IPS DF 19.7 (cell line): ENCODE measurements around the gene CDKN2A.

Experiments
- DNase-seq: peaks from one replicate; pipeline ENCODE4 v3.0.0-alpha.2; 2013; ENCODE audit warnings: low read depth, low spot score

Gene CDKN2A

DNA sequence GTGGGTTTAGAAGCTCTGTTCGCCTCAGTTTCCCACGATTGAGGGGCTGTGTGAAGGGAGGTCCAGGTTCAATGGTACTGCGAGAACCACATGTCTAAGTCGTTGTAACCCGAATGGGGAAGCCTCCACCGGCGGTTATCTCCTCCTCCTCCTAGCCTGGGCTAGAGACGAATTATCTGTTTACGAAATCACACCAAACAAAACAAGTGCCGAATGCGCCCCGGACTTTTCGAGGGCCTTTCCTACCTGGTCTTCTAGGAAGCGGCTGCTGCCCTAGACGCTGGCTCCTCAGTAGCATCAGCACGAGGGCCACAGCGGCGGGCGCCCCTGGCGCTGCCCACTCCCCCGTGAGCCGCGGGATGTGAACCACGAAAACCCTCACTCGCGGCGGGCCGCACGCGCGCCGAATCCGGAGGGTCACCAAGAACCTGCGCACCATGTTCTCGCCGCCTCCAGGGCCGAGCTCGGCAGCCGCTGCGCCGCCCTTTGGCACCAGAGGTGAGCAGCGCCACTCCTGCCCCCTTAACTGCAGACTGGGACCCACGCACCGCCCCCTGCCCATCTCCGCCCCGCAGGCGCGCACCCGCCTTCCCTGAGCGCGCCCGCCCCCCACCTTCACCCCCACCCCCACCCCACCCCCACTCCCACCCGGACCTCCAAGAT lies at the start of gene CDKN2A:
TSS of gene CDKN2A (minus strand) at position 500 of the 663 bp plus-strand sequence.
- no peak for DNase-seq

DNA sequence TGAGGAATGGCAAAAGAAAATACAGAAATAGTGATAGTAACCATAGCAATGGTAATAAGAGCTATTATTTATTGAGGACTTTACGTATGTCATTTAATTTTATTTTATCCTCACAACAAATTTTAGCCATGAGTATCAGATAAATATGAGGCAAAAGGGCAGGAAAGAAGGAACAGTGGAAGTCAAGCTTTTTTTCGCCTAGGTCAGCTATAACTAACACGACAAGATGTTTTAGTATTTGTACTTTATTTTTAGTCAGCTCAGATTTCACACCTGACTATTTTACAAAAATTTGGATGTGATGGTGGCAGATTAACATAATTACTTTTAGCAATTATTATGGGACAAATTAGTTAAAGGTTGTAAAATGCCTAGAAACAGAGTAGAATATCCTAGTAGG lies 49.7 kb upstream of the CDKN2A start:
- DNase-seq: no peak

DNA sequence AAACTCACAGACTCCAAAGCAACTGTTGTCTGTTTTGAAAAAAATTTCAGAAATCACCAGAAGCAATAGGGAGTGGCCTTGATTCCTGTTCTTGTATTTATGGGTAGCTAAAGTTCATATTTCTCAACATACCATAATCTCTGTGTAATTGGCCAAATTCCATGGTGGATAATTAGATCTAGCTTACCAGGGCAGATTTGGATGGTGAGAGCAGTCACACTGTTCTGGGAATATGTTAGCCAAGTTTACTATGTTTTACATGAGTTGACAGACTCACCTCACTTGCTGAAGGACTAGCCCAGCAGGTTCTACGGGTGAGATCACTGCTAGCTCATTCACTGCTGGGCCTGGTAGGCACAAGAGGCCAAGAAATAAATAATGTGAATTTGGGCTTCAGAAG lies 47.6 kb upstream of the CDKN2A start:
- no peak for DNase-seq

DNA sequence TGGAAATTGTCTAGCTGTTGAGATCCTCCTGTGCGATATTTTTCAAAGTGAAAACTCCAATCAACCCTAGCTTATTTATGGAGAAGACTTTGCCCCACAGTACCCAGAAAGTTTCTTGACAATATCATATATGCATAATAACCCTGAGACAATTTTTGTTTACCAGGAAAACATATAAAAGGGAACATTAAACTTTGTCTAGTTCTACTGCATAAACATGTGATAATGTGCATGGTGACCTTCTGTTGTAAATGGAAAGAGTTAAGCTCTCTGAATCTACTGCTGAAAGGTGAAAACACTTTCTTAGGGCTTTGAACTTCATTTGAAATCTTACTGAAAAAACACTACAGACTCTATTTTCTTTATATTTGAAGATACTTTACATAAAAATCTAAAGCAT lies 47.2 kb upstream of the CDKN2A start:
- DNase-seq: no peak

DNA sequence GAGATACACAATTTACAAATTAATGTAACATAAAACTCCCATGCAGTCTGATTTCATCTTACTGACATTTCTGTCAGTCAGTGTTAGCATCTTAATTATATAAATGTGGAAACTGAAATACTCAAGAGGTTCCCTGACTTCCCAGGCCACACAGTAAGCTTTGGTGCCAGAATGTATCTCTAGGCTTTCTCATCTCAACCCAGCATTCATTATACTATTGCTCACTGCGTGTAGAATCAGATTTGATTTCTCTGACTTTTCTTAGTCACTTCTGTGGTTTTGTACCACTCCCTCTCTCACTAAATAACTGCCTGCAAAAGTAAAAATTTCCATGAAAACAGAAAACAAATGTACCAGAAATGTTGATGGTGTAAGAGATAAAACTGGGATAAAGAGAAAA lies 46.6 kb upstream of the CDKN2A start:
- DNase-seq: no peak

DNA sequence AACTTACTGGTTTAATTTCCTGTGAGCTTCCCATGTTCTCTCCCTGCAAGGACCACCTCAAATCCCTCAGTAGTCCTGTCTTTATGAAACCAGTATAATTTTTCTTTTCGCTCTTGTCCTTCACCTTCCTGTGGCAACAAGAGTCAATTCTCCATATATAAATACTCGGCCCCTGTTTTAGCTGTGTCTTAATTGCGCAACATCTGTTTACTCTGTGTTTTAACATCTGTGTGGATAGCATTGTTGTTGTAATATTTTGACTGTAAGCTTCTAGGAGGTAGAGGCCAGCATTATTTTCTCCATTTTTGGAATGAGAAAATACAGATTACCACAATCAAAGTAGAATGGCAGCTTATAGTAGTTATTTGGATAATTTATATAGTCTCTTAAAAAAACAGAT lies 45.1 kb upstream of the CDKN2A start:
- DNase-seq: no peak

DNA sequence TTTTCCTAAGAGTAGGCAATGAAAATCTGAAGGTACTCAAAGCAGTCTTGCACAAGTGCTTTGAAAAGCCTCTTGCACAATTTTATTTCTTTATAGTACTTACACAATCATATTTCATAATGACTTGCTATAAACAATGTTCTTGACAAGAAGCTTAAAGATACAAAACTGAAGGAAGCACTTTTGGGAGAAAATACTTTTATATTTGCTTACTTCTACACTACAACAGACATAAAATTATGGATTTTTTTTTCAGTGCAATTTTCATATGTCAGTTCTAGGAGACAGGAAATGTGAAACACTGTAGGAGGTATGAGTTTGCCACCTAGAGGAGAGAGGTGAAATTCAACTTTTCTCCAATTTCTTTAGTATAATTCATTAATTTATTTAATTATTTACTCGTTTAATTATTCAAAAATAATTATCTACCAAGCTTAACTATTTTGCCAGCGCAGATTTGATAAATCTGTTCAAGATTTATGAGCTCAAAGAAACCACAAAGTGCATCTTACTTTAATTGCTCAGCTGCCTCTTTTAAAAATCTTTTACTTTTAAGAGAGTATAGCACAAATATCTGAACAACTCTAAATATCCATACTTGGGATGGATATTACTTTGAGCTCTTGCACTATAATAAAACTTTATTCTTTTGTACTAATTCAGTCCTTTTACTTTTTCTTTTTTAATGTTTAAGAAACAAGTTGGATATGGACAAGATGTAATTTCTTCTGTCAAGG lies 43.9 kb upstream of the CDKN2A start:
- DNase-seq: no peak

DNA sequence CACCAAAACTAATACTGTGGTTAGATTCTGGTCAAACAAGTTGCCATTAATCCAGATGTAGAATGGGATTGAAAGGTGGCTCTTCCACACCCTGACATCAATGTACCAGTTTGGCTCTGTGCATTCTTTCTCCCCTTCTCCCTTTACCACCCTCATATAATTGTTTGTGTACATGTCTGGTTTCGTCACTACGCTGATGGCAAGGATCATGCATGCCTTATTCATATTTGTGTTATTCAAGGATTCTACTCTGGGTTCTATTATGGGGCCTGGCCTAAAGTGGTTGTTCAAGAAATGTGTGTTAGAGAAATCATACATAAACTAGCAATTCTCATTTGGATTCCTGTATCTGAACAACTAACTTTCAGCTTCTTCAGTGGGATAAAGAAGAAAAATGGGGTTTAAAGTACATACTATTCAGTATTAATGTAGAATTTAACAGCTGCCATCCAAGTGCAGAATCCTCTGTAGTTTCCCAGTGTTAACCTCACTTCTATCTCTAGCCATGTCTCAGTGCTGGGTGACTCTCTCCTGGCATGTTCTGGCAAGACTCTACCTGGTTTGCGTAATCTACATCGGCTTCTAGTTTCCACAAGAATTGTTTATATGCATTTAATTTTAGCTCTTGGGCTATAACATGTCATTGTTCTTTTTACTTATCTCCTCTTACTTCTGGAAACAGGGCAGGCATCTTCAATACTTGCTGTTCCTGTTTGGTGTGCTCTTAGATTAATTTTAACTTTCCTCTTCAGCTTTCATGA lies 42.9 kb upstream of the CDKN2A start:
- no peak for DNase-seq

DNA sequence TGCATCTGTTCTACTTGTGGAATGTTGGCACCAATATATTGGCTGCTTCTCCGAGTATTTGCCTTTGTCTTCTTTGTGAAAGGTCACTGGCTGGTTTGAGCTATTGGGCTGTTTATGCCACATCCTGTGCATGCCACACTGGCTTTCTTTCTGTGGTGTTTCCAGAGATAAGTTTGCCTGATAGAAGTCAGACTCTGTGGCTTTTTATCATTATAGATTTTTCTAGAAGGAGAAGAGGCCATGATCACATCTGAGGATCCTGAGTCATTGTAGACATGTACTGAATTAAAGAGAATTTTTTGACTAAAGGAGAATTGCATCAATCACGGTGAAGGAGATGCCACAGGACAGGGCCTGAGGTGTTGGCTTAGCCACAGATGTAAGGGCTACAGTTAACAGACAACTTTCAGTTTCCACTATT lies 41.4 kb upstream of the CDKN2A start:
- no peak for DNase-seq

DNA sequence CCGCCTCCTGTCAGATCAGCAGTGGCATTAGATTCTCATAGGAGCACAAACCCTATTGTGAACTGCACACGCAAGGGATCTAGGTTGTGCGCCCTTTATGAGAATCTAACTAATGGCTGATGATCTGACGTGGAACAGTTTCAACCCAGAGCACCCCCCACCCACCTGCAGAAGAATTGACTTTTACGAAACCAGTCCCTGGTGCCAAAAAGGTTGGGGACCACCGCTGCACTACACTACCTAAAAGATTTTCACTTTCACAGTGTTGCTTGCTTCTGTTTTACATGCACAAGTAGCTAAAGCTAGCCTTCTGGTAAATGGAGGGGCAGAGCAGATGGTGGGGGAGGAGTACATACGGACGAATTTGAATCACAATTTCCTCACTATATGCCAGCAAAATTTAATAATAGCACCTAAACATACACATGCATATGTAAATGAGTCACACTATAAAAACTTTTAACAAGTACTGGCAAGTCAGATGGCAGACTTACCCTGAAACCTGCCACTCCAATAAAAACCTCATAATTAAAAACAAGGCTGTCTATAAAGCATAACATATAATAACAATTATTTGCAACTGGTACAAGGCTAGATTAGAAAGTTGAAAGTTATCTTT lies 38.9 kb upstream of the CDKN2A start:
- no peak for DNase-seq

DNA sequence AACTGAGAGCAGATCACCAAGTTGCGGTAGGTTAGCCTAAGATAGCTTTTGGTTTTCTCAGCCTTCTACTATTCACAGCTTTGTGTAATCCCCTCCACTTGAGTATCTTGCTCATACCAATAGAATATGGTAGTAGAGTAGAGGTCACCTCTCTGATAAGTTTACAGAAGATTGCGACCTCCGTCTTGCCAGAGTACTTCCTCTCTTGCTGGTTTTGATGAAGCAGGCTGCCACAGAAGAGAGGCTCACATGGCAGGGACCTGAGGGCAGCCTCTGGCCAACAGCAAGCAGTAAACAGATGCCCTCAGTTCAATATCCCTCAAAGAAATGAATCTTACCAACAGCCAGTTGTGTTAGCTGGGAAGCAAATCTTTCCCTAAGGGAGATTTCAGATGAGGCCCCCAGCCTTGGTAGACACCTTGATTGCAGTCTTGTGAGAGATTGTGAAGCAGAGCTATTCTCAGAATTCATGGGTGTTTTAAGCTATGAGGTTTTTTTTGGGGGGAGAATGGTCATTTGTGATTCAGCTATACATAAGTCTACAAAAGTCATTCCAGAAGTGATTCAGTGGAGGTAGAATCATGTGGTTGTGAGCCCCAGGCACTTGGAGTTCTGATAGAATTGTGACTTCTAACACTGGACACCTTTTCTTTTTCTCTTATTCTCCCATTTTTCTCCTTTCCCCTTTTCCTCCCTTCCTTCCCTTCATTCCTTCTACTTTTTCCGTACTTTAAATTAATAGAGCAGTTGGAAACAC lies 37.6 kb upstream of the CDKN2A start:
- DNase-seq: no peak

DNA sequence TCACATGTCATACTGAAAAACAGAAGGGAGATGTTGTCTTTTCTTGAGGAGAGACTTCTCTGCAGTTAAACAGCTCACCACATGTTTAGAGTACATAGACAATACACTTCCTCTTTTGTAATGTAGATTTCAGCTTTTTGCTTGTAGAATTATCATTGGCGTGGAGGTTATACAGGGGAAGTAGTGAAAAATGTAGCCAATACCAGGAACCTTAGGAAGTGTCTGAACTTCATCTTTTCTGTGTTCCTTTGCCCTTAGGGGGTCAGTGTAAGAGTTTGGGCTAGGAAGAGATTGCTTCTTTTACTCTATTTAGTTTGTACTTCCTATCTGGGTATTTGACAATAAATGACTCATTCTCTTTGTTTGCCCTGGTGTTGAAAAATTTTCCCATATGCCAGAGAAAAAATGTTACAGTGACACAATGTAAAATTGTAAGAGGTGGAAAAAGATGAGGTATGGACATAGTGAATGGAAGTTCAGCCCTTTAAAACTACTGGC lies 36.0 kb upstream of the CDKN2A start:
- no peak for DNase-seq

DNA sequence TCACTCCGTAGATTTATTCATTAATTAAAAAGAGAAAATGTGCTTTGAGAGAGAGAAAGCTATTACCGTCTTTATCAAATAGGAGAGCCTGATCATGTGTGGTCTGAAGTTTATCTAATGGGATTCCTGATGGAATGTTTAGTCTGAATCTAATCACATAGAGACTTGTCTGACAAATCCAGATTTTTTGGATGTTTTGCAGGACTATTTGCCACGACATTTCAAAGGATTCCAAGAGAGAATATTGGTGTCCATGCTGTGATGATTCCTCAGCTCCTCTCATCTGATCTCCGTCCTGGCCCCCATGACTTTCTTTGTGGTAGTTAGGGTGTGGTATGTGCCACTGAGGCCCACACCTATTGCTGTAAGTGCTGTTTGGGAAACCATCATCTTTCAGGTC lies 35.0 kb upstream of the CDKN2A start:
- DNase-seq: no peak

DNA sequence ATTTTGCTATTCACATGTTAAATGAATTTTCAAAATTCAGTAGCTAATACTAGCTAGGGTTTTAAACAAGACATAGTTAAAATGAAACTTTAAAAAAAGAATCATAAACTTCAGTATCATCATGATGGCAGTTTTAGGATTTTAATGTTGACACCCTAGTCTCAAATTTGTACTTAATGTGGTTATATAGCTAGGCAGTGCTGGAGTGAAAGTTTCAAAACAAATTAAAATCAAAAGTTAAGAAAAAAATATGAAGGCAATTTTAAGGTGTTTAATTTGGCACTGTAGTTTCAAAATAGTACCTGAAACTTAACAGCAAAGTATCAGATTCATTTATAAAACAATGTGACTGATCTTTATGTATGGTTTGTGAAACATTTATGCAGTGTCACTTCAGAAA lies 34.2 kb upstream of the CDKN2A start:
- no peak for DNase-seq

DNA sequence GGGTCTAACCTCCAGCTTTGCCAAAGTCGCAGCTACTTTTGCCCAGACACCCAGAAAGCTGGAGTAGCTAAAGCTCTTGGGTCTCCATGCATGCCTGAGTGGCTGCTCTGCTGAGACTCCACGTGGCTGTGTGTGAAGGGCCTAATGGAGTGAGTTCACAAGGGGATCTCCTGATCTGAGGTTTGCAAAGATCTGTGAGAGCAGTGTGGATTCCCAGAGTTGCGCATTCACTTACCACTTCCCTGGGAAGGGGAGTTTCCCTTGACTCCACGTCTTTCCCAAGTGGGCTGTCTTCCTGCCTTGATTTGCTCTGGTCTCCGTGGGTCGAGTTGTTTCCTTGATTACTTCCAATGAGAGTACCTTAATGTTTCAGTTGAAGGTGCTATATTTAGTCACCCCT lies 32.5 kb upstream of the CDKN2A start:
- no peak for DNase-seq

DNA sequence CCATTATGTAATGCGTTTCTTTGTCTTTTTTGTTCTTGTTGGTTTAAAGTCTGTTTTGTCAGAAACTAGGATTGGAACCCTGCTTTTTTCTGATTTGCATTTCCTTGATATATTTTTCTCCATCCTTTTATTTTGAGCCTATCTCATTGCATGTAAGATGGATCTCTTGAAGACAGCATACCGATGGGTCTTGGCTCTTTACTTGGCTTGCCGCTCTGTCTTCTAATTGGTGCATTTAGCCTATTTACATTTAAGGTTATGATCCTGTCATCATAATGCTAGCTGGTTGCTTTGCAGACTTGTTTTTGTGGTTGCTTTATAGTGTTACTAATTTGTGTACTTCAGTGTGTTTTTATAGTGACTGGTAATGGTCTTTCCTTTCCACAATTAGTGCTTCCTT lies 28.2 kb upstream of the CDKN2A start:
- no peak for DNase-seq

DNA sequence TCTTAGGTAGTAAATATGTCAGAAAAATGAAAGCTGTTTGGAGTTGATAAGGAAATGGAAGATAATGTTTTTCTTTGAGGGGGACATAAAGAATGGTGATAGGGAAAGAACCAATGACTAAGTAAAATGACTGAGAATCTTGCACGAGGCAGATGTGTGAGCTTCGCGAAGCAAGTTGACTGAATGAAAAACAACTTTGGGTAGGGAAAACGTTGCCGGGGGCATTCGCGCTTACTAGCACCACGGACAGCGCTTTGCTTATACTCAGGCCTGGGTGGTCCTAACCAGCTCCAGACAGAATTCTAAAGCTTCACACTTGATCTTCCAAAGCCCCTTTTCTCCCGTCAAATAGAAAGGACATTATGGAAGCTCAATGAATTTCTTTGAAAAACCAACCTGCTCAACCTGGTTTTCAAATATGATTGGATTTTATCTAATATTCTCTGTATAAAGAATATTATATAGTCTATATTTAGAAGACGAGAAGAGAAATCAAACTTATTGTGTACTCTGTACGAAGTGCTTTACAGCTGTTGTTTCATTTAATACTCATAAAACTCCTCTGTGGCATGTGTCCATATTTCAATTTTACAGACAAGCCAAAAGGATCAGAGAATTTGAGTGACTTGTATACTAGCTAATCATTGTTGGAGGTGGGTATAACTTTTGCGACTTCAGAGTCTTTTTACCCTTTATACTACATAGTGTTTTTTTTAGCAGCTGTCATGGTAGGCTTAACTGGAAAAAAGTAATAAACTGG lies 16.9 kb upstream of the CDKN2A start:
- DNase-seq: no peak

DNA sequence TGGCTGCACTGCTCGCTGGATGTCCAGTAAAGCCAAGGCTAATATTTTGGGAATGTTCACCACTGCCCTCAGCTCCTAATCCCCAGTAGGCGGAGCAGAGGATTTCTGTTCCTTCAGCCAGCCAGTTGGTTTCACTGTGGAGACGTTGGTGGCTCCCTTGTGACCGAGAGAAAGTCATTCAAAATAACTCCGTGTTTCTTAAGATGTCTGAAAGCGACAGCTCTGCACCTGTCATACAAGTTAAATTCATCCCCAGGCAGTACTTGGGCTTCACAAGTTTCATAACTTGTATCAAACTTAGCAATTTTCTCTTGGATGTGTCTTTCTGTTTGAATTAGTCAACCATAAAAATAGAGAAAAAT lies 15.3 kb upstream of the CDKN2A start:
- DNase-seq: no peak

DNA sequence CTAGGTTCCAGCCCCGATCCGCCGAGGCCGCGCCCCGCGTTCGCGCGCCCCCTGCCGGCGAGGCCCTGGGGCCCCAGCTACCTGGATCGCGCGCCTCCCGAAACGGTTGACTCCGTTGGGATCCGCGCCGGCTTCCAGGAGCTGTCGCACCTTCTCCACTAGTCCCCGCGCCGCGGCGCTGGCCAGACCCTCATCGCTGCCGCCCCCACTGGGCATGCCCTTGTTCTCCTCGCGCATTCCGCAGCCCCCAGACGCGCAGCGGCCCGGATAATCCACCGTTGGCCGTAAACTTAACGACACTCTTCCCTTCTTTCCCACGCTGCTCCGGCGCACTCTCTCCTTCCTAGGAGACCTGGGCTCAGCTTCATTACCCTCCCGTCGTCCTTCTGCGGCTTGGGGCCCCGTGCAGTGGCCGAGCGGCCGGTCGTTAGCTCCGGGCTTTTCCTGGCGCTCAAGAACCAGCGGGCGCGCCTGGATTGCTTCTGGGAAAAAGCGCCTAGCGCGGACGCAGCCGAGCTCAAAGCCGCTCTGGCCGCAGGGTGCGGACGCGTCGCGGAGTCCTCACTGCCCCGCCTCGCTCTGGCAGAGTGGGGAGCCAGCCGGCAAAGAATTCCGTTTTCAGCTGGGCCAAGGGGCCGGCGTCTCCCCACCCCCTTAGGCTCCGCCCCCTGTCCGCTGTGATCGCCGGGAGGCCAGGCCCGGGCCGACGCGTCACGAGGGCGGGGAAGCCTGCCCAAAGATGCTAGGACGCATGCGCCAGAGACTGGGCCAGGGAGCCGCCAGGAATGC lies 14.7 kb upstream of the CDKN2A start, which contains the start of gene CDKN2B:
TSS of gene CDKN2B (minus strand) at position 589 of the 789 bp plus-strand sequence. CDS start at position 237, 352 bp downstream.
- no peak for DNase-seq

DNA sequence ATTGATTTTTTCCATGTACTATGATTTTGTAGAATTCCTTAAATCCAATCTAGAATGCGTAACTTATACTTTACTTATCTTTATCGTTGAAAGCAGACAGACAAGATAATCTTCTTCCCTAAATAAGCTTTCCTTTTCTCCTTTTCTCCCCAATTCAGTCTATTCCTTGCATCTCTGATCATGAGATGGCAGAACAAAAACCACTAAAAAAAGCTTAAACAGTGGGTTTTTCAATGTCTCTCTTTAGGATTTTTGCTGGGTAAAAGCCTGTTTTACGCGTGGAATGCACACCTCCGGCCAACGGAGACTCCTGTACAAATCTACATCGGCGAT lies 14.2 kb upstream of the CDKN2A start:
- no peak for DNase-seq
